ENCODE results near the gene GLRA1. TPM values are rescaled to one million over a fixed set of nuclear protein-coding genes. Genes with fewer than 3 reads are reported as not detected.

Gene GLRA1
- total and polyA plus RNA-seq, 2 of the 4 experiments (the other 2 are of a cell fraction): not detected

DNA sequence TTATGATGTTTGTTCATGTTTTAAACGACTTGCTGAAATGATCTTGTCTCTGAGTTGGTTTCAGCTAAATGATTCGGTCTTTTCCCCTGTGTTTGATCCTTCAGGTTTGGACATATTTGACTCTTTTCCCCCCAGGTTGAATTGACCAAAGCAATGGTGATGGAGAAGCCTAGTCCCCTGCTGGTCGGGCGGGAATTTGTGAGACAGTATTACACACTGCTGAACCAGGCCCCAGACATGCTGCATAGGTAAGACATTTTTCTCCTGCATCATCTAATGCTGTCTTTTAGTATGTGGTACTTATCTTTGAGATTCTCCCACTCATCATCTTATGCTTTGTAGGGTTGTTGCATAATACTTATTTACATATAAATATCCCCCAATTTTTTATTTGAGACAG lies 138.2 kb downstream of the GLRA1 start:
- Histone ChIP-seq H3K9me1 (ENCODE audit: insufficient read depth, low read length) (peaks cover 4% of the 10 kb centered on the region; the same call in 1 of the 2 replicates), H3K27ac (ENCODE audit: insufficient read depth, low read length) (no peak overlapping the region), H4K5ac (ENCODE audit: low read depth, low read length) (no peak overlapping the region), H3K36me3 (ENCODE audit: control insufficient read depth, insufficient read depth, low read length) (peaks cover 23% of the 10 kb centered on the region), H2BK5ac (ENCODE audit: low read depth, low read length, poor library complexity, severe bottlenecking) (no peak overlapping the region), H2AFZ (replicated peaks; ENCODE audit: low read length, poor library complexity) (no peak overlapping the region), H4K91ac (ENCODE audit: insufficient read depth, low read depth, low read length) (no peak overlapping the region), H3K4ac (ENCODE audit: low read depth, low read length) (no peak overlapping the region), H2BK120ac (ENCODE audit: low read depth, low read length) (no peak overlapping the region), H3K4me1 (ENCODE audit: control insufficient read depth, insufficient read depth, low read length) (peaks cover 3% of the 10 kb centered on the region; the same call in 1 of the 2 replicates), H2AK5ac (ENCODE audit: low read depth, low read length) (no peak overlapping the region), H3K14ac (replicated peaks; ENCODE audit: low read depth, low read length) (no peak overlapping the region), H4K20me1 (ENCODE audit: insufficient read depth, low read length) (peaks cover 75% of the 10 kb centered on the region), H4K8ac (ENCODE audit: low read depth in 2 of 2, low read length in 2 of 2) (no peak overlapping the region), H3K23ac (ENCODE audit: low read depth, low read length) (no peak overlapping the region), H2BK20ac (ENCODE audit: low read depth, low read length) (no peak overlapping the region), H3K9ac (ENCODE audit: low read depth, low read length) (no peak overlapping the region), H3K4me3 (ENCODE audit: insufficient read depth, low read depth, low read length) (no peak overlapping the region), H3K79me1 (ENCODE audit: low read depth in 1 of 2, low read length in 2 of 2) (peaks cover 18 to 36% of the 10 kb centered on the region in 2 experiments), H3K56ac (ENCODE audit: extremely low read depth, insufficient read depth, low read length) (no peak overlapping the region), H2AK9ac (replicated peaks; ENCODE audit: low read depth, low read length, poor library complexity) (no peak overlapping the region), H3K4me2 (ENCODE audit: low read depth, low read length) (no peak overlapping the region), H2BK15ac (ENCODE audit: low read depth, low read length) (no peak overlapping the region), H3K9me3 (ENCODE audit: control insufficient read depth, insufficient read depth, low read length) (no peaks in the 10 kb centered on the region), H3K27me3 (ENCODE audit: control insufficient read depth, insufficient read depth, low read length) (no peaks in the 10 kb centered on the region), H3K18ac (ENCODE audit: low read depth, low read length) (no peak overlapping the region)
- DNase-seq (no peak), ATAC-seq (ENCODE audit: low read depth) (no peak)
- no CpG with 5 or more reads among the region's 4 CpGs for WGBS, 2 experiments (ENCODE audit: extremely low coverage in 2 of 2, insufficient read length in 1 of 2)
- in situ Hi-C loops (cut with MboI; ENCODE audit: low sequenced_read_pairs) (no loop called here), dilution Hi-C loops (cut with HindIII; ENCODE audit: low sequenced_read_pairs, unreplicated experiment) (no loop called here), intact Hi-C loops (cut with micrococcal nuclease) (no loop called here)
- POLR2A ChIA-PET (ENCODE audit: unreplicated experiment): no interaction called here
- no TSS peak for BruUV-seq (replicated peaks)
- no peak for TF ChIP-seq MAZ (IDR thresholded peaks at IDR 0.05; ENCODE audit: borderline replicate concordance, low read depth, low read length)
- TF ChIP-seq CEBPB (IDR thresholded peaks at IDR 0.05; ENCODE audit: low read depth, low read length): no peak
- no peak for TF ChIP-seq RCOR1 (IDR thresholded peaks at IDR 0.05; ENCODE audit: insufficient replicate concordance, low read length)
- no peak for TF ChIP-seq FOS (IDR thresholded peaks at IDR 0.05; ENCODE audit: low read depth, low read length)
- no peak for TF ChIP-seq CHD1 (IDR thresholded peaks at IDR 0.05; ENCODE audit: low read depth, low read length)
- TF ChIP-seq BHLHE40 (IDR thresholded peaks at IDR 0.05; ENCODE audit: low read depth, low read length): no peak
- TF ChIP-seq, protein P1, sequence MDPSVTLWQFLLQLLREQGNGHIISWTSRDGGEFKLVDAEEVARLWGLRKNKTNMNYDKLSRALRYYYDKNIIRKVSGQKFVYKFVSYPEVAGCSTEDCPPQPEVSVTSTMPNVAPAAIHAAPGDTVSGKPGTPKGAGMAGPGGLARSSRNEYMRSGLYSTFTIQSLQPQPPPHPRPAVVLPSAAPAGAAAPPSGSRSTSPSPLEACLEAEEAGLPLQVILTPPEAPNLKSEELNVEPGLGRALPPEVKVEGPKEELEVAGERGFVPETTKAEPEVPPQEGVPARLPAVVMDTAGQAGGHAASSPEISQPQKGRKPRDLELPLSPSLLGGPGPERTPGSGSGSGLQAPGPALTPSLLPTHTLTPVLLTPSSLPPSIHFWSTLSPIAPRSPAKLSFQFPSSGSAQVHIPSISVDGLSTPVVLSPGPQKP (IDR thresholded peaks at IDR 0.05; ENCODE audit: borderline replicate concordance, low read depth, low read length): no peak
- no peak for TF ChIP-seq POLR2A (IDR thresholded peaks at IDR 0.05; ENCODE audit: low read depth, low read length)
- no peak for TF ChIP-seq RAD21 (IDR thresholded peaks at IDR 0.05; ENCODE audit: low read length)
- TF ChIP-seq SMC3 (IDR thresholded peaks at IDR 0.05; ENCODE audit: low read depth, low read length): no peak
- CTCF ChIA-PET: no interaction called here
